Measurements from ENCODE around the gene CNTLN. TPM values are rescaled to one million over a fixed set of nuclear protein-coding genes. Genes with fewer than 3 reads are reported as not detected.
"Not testable (repeated sequence)": the region's sequence is repeated elsewhere in the genome, so short reads cannot be mapped to it uniquely, and the experiment has no call there.

CNTLN gene
- polyA plus RNA-seq, 1 experiment: 1.9 TPM

DNA sequence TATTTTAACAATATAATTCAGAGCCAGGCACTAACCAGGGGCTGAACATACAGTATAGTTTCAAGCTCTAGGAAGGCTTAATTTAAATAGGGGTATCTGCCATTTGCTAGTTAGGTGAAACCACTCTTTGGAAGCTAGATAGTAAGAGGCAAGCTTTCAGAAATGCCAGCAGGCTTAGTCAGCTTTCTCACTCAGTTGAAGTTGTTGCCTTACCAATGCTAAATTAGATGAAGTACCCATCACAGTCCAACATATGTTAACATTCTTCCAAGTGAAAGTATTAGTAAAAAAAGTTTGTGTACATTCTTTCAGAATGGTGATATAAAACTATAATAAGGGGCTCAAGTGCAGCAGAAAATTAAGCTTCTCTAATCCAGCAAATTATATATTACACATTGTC lies 215.0 kb downstream of the CNTLN start:
- ChIA-PET CTCF (interaction anchor here (1.2 kb wide), 1 partner anchor 17 kb away, joined by 3 read pairs; no protein-coding TSS in a partner anchor), POLR2A (interaction anchor here (0.5 to 0.7 kb wide), 3 partner anchors 48 to 645 kb away, joined by 3 to 6 read pairs (median 3); no protein-coding TSS in a partner anchor)
- TF ChIP-seq, protein P1, sequence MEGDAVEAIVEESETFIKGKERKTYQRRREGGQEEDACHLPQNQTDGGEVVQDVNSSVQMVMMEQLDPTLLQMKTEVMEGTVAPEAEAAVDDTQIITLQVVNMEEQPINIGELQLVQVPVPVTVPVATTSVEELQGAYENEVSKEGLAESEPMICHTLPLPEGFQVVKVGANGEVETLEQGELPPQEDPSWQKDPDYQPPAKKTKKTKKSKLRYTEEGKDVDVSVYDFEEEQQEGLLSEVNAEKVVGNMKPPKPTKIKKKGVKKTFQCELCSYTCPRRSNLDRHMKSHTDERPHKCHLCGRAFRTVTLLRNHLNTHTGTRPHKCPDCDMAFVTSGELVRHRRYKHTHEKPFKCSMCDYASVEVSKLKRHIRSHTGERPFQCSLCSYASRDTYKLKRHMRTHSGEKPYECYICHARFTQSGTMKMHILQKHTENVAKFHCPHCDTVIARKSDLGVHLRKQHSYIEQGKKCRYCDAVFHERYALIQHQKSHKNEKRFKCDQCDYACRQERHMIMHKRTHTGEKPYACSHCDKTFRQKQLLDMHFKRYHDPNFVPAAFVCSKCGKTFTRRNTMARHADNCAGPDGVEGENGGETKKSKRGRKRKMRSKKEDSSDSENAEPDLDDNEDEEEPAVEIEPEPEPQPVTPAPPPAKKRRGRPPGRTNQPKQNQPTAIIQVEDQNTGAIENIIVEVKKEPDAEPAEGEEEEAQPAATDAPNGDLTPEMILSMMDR (IDR thresholded peaks at IDR 0.05; ENCODE audit: insufficient read depth, low read depth, low read length): no peak

DNA sequence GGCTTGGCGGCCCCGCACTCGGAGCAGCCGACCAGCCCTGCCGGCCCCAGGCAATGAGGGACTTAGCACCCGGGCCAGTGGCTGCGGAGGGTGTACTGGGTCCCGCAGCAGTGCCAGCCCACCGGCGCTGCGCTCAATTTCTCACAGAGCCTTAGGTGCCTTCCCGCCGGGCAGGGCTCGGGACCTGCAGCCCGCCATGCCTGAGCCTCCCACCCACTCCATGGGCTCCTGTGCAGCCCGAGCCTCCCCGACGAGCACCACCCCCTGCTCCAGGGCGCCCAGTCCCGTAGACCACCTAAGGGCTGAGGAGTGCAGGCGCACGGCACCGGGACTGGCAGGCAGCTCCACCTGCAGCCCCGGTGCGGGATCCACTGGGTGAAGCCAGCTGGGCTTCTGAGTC lies 219.2 kb downstream of the CNTLN start:
- CTCF ChIA-PET; POLR2A ChIA-PET; H3K4me3 ChIP-seq (ENCODE audit: low read depth, low read length); H3K36me3 ChIP-seq (ENCODE audit: control insufficient read depth, insufficient read depth, low read length); H3K27me3 ChIP-seq (ENCODE audit: control insufficient read depth, insufficient read depth, low read length); DNase-seq (ENCODE audit: low read depth): not testable (repeated sequence)

More for the DNA sequence above, 215.0 kb downstream of the CNTLN start:
- DNase-seq (ENCODE audit: low read depth): no peak
- H3K27me3 ChIP-seq (ENCODE audit: control insufficient read depth, insufficient read depth, low read length): no peaks in the 10 kb centered on the region
- H3K4me3 ChIP-seq (ENCODE audit: low read depth, low read length): no peak overlapping the region
- peaks cover 2% of the 10 kb centered on the region; the same call in 1 of the 2 replicates for H3K36me3 ChIP-seq (ENCODE audit: control insufficient read depth, insufficient read depth, low read length)

DNA sequence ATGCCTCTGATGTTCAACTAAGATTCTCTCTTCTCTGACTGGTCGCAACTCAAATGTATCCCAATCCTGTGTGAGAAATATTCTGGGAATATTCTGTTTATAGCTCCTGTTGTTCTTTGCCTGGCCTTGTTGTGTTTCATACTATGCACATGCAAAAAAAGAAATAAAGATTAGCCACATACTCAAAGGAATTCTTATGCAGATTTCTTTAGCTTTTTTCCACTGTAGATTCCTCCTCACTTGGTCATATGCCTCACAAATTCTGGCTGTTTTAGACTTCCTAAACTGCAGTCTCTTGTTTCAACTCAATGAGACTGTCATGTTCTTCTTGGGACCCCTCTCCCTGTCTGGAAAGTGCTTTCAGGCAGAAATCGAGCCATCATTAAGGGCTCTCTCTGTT lies 226.5 kb downstream of the CNTLN start:
- DNase-seq (ENCODE audit: low read depth): no peak
- no peaks in the 10 kb centered on the region for H3K36me3 ChIP-seq (ENCODE audit: control insufficient read depth, insufficient read depth, low read length)
- H3K4me3 ChIP-seq (ENCODE audit: low read depth, low read length): no peak overlapping the region
- TF ChIP-seq, protein P1 (IDR thresholded peaks at IDR 0.05; ENCODE audit: insufficient read depth, low read depth, low read length): no peak
- no peaks in the 10 kb centered on the region for H3K27me3 ChIP-seq (ENCODE audit: control insufficient read depth, insufficient read depth, low read length)
- POLR2A ChIA-PET: no interaction called here
- CTCF ChIA-PET: interaction anchor here (0.7 to 1.1 kb wide), 2 partner anchors 67 to 1676 kb away, joined by 3 read pairs; no protein-coding TSS in a partner anchor

DNA sequence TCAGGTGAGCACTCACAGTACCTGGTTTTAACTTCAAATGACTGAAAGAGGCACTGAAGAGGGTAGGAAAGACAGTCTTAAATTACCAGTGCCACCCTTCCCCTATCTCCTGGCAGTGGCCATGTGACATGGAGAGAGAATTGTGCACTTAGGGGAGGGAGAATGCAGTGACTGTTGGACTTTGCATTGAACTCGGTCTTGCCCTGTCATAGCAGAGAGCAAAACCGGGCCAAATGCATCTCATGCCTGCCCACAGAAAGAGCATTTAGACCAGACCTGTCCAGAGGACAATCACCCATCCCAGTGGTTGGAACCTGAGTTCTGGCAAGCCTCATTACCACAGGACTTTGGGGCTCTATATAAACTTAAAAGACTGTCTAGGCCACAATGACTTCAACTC lies 232.2 kb downstream of the CNTLN start:
- TF ChIP-seq, protein P1 (IDR thresholded peaks at IDR 0.05; ENCODE audit: insufficient read depth, low read depth, low read length): no peak
- CTCF ChIA-PET: interaction anchor here (0.6 kb wide), 1 partner anchor 28 kb away, joined by 3 read pairs; no protein-coding TSS in a partner anchor
- Histone ChIP-seq H3K27me3 (ENCODE audit: control insufficient read depth, insufficient read depth, low read length) (no peaks in the 10 kb centered on the region), H3K4me3 (ENCODE audit: low read depth, low read length) (no peak overlapping the region), H3K36me3 (ENCODE audit: control insufficient read depth, insufficient read depth, low read length) (no peaks in the 10 kb centered on the region)
- DNase-seq (ENCODE audit: low read depth): no peak
- POLR2A ChIA-PET: no interaction called here

DNA sequence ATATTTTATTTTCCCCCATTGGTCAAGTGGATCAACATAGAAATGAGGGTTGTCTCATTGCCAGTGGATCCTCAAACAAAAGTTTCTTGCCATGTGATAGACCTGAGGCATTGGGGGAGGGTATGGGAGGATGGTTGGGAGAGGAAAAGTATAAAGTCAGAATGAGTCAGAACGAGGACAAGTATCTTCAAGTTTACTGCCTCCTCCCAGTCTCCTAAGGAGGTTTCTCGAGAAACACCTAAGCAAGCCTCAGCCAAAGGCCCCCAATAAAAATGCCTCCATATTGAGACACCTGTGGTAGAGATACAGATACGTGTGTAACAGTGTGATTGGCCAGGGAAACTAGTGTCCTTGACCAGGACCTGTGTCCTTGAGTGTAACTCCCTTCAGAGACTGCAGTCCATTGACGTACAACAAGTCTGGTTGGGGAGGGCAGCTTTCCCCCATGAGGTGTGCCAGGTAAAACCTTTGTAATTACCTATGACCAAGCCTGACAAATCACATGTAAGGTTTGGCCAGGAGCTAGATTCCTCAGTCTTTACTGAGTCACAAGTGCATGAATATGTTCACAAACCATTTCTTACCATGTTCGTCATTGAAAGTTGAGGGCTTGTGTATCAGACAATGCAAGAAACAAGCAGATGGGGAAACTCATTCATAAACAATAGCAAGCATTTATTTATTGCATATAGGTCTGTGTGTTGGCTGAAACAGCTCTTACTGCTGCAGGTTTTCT lies 245.5 kb downstream of the CNTLN start:
- no peak overlapping the region for H3K4me3 ChIP-seq (ENCODE audit: low read depth, low read length)
- no peaks in the 10 kb centered on the region for H3K27me3 ChIP-seq (ENCODE audit: control insufficient read depth, insufficient read depth, low read length)
- no peak for DNase-seq (ENCODE audit: low read depth)
- TF ChIP-seq, protein P1 (IDR thresholded peaks at IDR 0.05; ENCODE audit: insufficient read depth, low read depth, low read length): no peak
- no peaks in the 10 kb centered on the region; the same call in 1 of the 2 replicates for H3K36me3 ChIP-seq (ENCODE audit: control insufficient read depth, insufficient read depth, low read length)
- ChIA-PET CTCF (no interaction called here), POLR2A (no interaction called here)
